ENCODE data around the gene MYDGF.

DNA sequence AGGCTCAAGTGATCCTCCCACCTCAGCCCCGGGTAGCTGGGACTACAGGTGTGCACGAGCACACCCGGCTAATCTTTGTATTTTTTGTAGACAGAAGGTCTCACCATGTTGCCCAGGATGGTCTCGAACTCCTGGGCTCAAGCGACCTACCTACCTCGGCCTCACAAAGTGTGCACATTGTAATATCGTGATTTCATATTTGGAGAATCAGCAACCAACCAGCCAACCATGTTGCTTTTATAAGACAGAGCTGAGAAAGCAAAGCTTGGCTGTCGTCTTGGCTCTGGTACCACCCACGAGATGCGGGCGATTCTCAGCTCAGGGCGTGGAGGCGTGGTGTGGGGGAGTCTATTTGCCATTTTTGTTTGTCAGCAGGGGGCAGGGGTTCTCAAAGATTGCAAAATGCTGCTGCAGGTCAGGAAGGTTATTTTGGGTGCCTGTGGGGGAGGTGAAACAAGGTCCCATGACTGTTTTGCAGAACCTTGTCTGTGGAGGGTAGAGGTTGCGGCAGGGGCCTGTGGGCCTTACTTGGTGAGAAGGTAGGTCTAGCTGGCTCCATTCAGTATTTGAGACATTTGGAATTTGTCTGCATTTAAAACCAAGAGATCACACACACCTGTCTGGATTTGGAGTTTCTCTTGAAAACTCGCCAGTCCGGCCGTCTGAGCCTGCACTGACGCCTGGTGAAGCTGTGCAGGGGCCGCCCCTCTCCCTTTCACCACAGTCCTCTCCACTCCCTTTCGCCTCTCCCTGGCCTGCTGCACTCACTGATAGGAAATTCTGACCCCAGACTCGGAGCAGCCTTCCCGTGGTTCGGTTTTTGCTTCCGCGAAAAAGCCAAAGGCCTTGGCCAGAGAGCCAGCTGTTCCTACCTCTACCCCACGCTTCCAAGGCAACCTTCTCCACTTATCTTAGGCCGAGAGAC, 15.4 kb downstream of the MYDGF start:
- TF ChIP-seq, protein P1, sequence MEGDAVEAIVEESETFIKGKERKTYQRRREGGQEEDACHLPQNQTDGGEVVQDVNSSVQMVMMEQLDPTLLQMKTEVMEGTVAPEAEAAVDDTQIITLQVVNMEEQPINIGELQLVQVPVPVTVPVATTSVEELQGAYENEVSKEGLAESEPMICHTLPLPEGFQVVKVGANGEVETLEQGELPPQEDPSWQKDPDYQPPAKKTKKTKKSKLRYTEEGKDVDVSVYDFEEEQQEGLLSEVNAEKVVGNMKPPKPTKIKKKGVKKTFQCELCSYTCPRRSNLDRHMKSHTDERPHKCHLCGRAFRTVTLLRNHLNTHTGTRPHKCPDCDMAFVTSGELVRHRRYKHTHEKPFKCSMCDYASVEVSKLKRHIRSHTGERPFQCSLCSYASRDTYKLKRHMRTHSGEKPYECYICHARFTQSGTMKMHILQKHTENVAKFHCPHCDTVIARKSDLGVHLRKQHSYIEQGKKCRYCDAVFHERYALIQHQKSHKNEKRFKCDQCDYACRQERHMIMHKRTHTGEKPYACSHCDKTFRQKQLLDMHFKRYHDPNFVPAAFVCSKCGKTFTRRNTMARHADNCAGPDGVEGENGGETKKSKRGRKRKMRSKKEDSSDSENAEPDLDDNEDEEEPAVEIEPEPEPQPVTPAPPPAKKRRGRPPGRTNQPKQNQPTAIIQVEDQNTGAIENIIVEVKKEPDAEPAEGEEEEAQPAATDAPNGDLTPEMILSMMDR (IDR thresholded peaks at IDR 0.05), result no peak
- no peak for TF ChIP-seq POLR2A (IDR thresholded peaks at IDR 0.05)
